ENCODE results near the gene SLC29A2.

SLC29A2 gene

DNA sequence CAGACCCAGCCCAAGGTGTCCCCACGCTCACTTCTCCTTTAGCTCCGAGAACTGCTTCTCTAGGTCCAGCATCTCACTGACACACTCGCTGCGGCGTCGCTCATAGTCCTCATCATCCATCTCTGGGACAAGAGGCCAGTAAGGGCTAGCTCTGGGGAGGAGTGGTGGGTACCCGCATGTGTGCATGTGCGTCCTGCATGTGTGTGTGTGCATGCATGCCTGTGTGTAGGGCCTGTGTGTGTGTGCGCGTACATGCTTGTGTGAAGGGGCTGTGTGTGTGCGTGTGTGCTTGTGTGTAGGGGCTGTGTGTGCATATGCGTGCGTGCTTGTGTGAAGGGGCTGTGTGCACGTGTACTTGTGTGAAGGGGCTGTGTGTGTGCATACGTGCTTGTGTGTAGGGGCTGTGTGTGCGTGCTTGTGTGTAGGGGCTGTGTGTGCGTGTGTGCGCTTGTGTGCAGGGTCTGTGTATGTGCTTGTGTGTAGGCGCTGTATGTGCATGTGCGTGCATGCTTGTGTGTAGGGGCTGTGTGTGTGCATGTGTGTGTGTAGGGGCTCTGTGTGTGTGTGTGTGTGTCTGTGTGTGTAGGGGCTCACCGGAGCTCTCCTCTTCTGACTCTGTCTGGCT lies 29.9 kb downstream of the SLC29A2 start:
- TF ChIP-seq, protein P1, sequence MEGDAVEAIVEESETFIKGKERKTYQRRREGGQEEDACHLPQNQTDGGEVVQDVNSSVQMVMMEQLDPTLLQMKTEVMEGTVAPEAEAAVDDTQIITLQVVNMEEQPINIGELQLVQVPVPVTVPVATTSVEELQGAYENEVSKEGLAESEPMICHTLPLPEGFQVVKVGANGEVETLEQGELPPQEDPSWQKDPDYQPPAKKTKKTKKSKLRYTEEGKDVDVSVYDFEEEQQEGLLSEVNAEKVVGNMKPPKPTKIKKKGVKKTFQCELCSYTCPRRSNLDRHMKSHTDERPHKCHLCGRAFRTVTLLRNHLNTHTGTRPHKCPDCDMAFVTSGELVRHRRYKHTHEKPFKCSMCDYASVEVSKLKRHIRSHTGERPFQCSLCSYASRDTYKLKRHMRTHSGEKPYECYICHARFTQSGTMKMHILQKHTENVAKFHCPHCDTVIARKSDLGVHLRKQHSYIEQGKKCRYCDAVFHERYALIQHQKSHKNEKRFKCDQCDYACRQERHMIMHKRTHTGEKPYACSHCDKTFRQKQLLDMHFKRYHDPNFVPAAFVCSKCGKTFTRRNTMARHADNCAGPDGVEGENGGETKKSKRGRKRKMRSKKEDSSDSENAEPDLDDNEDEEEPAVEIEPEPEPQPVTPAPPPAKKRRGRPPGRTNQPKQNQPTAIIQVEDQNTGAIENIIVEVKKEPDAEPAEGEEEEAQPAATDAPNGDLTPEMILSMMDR (IDR thresholded peaks at IDR 0.05; ENCODE audit: low read depth, low read length), result no peak
- TF ChIP-seq MYC (IDR thresholded peaks at IDR 0.05; ENCODE audit: low read depth, low read length), result no peak
- TF ChIP-seq, protein P2, sequence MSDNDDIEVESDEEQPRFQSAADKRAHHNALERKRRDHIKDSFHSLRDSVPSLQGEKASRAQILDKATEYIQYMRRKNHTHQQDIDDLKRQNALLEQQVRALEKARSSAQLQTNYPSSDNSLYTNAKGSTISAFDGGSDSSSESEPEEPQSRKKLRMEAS (IDR thresholded peaks at IDR 0.05; ENCODE audit: low read depth, low read length), result no peak
- no peak for TF ChIP-seq POLR2A (IDR thresholded peaks at IDR 0.05; ENCODE audit: extremely low read depth, insufficient read length)
- no peak overlapping the region for H3K4me3 ChIP-seq (ENCODE audit: low read depth, low read length)
- no peak for DNase-seq (ENCODE audit: low read depth)

DNA sequence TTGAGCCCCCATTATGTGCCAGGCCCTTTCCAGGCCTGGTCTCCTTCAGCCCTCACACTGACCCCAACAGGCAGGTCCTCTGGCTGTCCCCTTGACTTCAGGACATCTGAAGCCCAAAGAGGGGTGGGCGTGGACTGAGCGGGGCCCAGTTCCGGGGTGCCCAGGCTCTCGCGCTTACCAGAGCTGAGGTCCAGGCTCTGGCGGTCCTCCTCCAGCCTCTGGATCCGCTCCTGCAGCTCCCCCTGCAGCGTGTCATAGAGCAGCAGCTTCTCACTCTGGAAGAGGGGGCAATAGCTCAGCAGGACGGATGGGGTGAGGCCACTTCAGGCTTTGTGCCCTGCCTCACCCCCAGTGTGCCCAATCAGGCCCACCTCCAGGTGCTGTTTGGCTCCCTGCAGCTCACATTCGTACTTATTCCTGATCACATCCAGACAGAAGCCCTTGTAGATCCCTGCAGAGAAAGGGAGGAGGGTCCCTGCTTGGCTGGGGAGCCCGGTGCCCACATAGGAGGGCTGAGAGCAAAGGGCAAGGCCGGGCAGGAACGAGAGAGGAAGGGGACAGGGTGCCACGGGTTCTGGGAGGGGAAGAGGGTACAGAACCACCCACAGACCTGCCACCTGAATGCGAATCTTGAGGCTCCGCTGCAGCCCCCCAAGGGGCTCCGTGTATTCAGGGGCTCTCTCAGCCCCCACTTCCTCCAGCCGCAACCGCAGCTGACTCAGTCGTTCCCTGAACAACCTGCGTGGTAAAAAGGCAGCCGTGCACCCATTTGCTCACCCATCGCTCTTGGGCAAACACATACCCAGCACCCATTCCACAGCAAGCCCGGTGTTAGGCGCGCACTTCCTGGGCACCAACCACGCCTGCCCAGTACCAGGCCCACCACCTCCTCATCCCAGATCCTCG lies 30.7 kb downstream of the SLC29A2 start:
- TF ChIP-seq POLR2A (IDR thresholded peaks at IDR 0.05; ENCODE audit: extremely low read depth, insufficient read length), result no peak
- no peak for TF ChIP-seq MYC (IDR thresholded peaks at IDR 0.05; ENCODE audit: low read depth, low read length)
- TF ChIP-seq, protein P2 (IDR thresholded peaks at IDR 0.05; ENCODE audit: low read depth, low read length), result no peak
- TF ChIP-seq, protein P1 (IDR thresholded peaks at IDR 0.05; ENCODE audit: low read depth, low read length), result no peak
- H3K4me3 ChIP-seq (ENCODE audit: low read depth, low read length), result no peak overlapping the region
- DNase-seq (ENCODE audit: low read depth), result no peak

DNA sequence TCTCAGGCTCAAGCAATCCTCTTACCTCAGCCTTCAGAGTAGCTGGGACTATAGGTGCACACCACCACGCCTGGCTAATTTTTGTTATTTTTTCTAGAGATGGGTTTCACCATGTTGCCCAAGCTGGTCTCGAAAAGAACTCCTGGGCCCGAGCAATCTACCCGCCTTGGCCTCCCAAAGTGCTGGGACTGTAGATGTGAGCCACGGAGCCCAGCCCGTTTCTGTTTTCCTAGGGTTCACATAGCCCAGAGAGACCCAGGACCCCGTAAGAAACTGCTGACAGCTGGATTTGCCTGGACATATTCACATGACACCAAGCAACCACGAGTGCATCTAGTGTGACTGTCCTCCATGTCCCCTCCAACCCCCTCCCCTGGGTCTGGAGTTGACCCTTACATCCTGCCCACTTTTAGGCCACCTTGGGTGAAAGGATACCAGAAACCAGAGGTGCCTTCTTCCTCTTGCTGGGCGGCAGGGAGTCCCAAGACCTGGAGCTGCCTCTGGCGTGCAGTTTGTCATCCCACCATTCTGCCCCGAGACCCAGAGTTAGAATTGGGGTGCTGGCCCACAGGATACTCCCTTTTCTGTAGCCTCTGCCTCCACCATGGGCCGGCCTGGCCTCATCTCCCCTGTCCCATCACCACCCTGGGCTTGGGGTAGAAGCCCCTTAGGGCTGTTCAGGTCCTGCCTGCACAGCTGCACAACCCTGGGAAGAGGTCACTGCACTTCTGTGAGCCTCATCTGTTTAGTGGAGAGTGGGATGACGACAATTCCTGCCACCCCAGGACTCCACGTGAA lies 31.7 kb downstream of the SLC29A2 start:
- DNase-seq (ENCODE audit: low read depth), result no peak
- TF ChIP-seq POLR2A (IDR thresholded peaks at IDR 0.05; ENCODE audit: extremely low read depth, insufficient read length) (no peak), MYC (IDR thresholded peaks at IDR 0.05; ENCODE audit: low read depth, low read length) (no peak)
- TF ChIP-seq, protein P2 (IDR thresholded peaks at IDR 0.05; ENCODE audit: low read depth, low read length), result no peak
- TF ChIP-seq, protein P1 (IDR thresholded peaks at IDR 0.05; ENCODE audit: low read depth, low read length), result no peak

DNA sequence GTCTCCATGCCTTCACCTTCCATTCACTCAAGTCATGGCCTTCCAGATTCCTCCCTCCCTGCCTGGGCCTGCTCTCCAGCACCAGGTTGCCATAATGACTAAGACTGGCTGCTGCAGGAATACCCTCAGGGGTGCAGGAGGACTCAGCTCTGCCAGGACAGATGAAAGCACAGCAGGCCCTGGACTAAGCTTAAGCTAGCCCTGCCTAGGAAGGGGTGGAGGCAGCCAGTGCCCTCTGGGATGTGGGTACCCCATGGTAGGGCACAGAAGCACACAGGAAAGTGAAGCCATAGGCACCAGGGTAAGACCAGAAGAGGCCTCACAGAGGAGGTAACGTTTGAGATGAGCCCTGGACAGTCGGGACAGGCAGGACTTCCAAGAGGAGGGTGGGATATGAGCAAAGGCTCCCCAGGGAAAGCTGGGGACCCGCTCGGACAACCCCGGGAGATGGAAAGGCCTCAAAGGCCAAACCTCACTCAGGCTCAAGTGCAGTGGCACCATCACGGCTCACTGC lies 32.3 kb downstream of the SLC29A2 start:
- TF ChIP-seq, protein P2 (IDR thresholded peaks at IDR 0.05; ENCODE audit: low read depth, low read length), result no peak
- TF ChIP-seq, protein P1 (IDR thresholded peaks at IDR 0.05; ENCODE audit: low read depth, low read length), result no peak
- TF ChIP-seq MYC (IDR thresholded peaks at IDR 0.05; ENCODE audit: low read depth, low read length), result no peak
- TF ChIP-seq POLR2A (IDR thresholded peaks at IDR 0.05; ENCODE audit: extremely low read depth, insufficient read length), result no peak
- no peak for DNase-seq (ENCODE audit: low read depth)

More for the DNA sequence above, 31.7 kb downstream of the SLC29A2 start:
- H3K4me3 ChIP-seq (ENCODE audit: low read depth, low read length), result no peak overlapping the region

More for the DNA sequence above, 32.3 kb downstream of the SLC29A2 start:
- no peak overlapping the region for H3K4me3 ChIP-seq (ENCODE audit: low read depth, low read length)

Data from NB4 (cell line).